Measurements from ENCODE around the gene WWOX.

Gene WWOX

GRCh38 chr16:79062336-79062735, 962.9 kb downstream of the WWOX start:
- no peak for DNase-seq

- DNase-seq = no peak
These were observed 963.4 kb downstream of the WWOX start for GRCh38 chr16:79062821-79063220.

- no peak for DNase-seq
These were observed 965.0 kb downstream of the WWOX start for GRCh38 chr16:79064256-79064972.

GRCh38 chr16:79066561-79066960, 967.1 kb downstream of the WWOX start:
- no peak for DNase-seq

GRCh38 chr16:79067600-79067999, 968.1 kb downstream of the WWOX start:
- no peak for DNase-seq

- no peak for DNase-seq
These were observed 969.7 kb downstream of the WWOX start for GRCh38 chr16:79069121-79069520.

GRCh38 chr16:79069633-79070032, 970.2 kb downstream of the WWOX start:
- DNase-seq = no peak

GRCh38 chr16:79071424-79071823, 972.0 kb downstream of the WWOX start:
- no peak for DNase-seq

GRCh38 chr16:79072517-79072916, 973.1 kb downstream of the WWOX start:
- DNase-seq = no peak

- no peak for DNase-seq
These were observed 974.1 kb downstream of the WWOX start for GRCh38 chr16:79073566-79073965.

- no peak for DNase-seq
These were observed 975.1 kb downstream of the WWOX start for GRCh38 chr16:79074541-79074940.

- DNase-seq = no peak
These were observed 975.5 kb downstream of the WWOX start for GRCh38 chr16:79074951-79075350.

GRCh38 chr16:79076047-79076767, 976.8 kb downstream of the WWOX start:
- DNase-seq = no peak

- DNase-seq = no peak
These were observed 977.9 kb downstream of the WWOX start for GRCh38 chr16:79077346-79077745.

- DNase-seq = no peak
These were observed 980.4 kb downstream of the WWOX start for GRCh38 chr16:79079656-79080420.

GRCh38 chr16:79081297-79082066, 982.0 kb downstream of the WWOX start:
- DNase-seq = no peak

GRCh38 chr16:79082970-79083369, 983.5 kb downstream of the WWOX start:
- DNase-seq = no peak

GRCh38 chr16:79083508-79084299, 984.2 kb downstream of the WWOX start:
- DNase-seq = no peak

GRCh38 chr16:79088971-79089370, 989.5 kb downstream of the WWOX start:
- DNase-seq = no peak

GRCh38 chr16:79089735-79090284, 990.4 kb downstream of the WWOX start:
- DNase-seq = no peak

- DNase-seq = no peak
These were observed 991.5 kb downstream of the WWOX start for GRCh38 chr16:79090966-79091365.

GRCh38 chr16:79092846-79093245, 993.4 kb downstream of the WWOX start:
- no peak for DNase-seq
